Activated CD4-positive, alpha-beta T cell treated with anti-CD3 and anti-CD28 coated beads for 36 hours (primary cell): Measurements from ENCODE around the gene TRAK1. TPM values are rescaled to one million over a fixed set of nuclear protein-coding genes. Genes with fewer than 3 reads are reported as not detected.

Source experiments
- ATAC-seq: fragments of 200-7000 bp; cut with Tn5 transposase; one replicate; pipeline ENCODE4 v1.10.0; 2021; ENCODE audit warnings: mild to moderate bottlenecking, moderate library complexity
- CTCF ChIA-PET: fragments of 350-600 bp; sonication (Branson Sonifier 250); formaldehyde crosslinking; loops from one replicate; lab custom pipeline; 2021; ENCODE audit warnings: antibody characterized with exemption; lab: Charles Lee
- POLR2A ChIA-PET: fragments of 350-600 bp; sonication (Branson Sonifier 250); formaldehyde crosslinking; loops from one replicate; lab custom pipeline; 2021; ENCODE audit warnings: antibody characterized with exemption, inconsistent platforms; lab: Charles Lee
- DNase-seq: peaks from one replicate; pipeline ENCODE4 v3.0.0-alpha.2; 2020
- H3K27ac Mint-ChIP-seq: one replicate; pipeline ENCODE4 v1.8.0; 2021; ENCODE audit warnings: mixed read lengths
- H3K27me3 Mint-ChIP-seq: one replicate; pipeline ENCODE4 v1.8.0; 2021; ENCODE audit warnings: mixed read lengths
- H3K36me3 Mint-ChIP-seq: one replicate; pipeline ENCODE4 v1.8.0; 2021; ENCODE audit warnings: low read depth, mixed read lengths
- H3K4me1 Mint-ChIP-seq: one replicate; pipeline ENCODE4 v1.8.0; 2021; ENCODE audit warnings: mixed read lengths
- H3K4me3 Mint-ChIP-seq: one replicate; pipeline ENCODE4 v1.8.0; 2021; ENCODE audit warnings: mild to moderate bottlenecking, moderate library complexity, mixed read lengths
- H3K9me3 Mint-ChIP-seq: one replicate; pipeline ENCODE4 v1.8.0; 2021; ENCODE audit warnings: low read depth, mixed read lengths
- intact Hi-C, 2 experiments: fragments of 100-400 bp; cut with DNase I in 1 of 2; cut with micrococcal nuclease in 1 of 2; formaldehyde crosslinking; loops; one replicate each; pipeline versions ENCODE4 v1.14.2 to v1.15.1; 2022 to 2024; cut with DNase I, micrococcal nuclease
- total RNA-seq, 2 experiments: library from RNA; stranded (reverse); gene quantifications; one replicate each; pipeline ENCODE4 v1.2.3, GENCODE V29; 2021

Gene TRAK1
- total RNA-seq, 2 experiments from 2014 or later, result 22.4 to 23.6 TPM

DNA sequence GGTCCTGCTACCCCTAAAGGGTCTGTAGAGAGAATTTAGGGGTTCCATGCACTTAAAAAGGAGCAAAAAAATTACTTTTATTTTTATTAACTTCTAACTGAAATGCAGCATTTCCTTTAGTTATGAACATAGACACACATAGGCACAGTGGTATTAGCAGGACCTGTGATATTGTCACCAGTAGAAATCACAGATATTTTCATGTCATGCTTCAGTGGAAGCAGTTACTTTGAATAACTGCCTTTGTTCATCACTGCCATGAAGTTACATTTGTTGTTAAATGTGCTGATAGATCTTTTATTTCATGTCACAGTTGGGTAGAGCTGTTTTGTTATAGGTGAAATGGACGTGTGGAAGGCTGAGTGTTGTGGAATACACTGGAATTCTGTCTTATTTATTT lies 37.4 kb downstream of the TRAK1 start:
- Mint-ChIP-seq H3K27ac (no peak overlapping the region), H3K9me3 (no peaks in the 10 kb centered on the region), H3K4me3 (no peak overlapping the region), H3K27me3 (no peaks in the 10 kb centered on the region), H3K4me1 (peaks cover 4% of the 10 kb centered on the region), H3K36me3 (peaks cover 12% of the 10 kb centered on the region)
- ATAC-seq (no peak), DNase-seq (no peak)
- ChIA-PET CTCF (interaction anchor here (0.5 kb wide), 1 partner anchor 203 kb away, joined by 3 read pairs; no protein-coding TSS in a partner anchor), POLR2A (no interaction called here)
- intact Hi-C loops, result no loop called here

DNA sequence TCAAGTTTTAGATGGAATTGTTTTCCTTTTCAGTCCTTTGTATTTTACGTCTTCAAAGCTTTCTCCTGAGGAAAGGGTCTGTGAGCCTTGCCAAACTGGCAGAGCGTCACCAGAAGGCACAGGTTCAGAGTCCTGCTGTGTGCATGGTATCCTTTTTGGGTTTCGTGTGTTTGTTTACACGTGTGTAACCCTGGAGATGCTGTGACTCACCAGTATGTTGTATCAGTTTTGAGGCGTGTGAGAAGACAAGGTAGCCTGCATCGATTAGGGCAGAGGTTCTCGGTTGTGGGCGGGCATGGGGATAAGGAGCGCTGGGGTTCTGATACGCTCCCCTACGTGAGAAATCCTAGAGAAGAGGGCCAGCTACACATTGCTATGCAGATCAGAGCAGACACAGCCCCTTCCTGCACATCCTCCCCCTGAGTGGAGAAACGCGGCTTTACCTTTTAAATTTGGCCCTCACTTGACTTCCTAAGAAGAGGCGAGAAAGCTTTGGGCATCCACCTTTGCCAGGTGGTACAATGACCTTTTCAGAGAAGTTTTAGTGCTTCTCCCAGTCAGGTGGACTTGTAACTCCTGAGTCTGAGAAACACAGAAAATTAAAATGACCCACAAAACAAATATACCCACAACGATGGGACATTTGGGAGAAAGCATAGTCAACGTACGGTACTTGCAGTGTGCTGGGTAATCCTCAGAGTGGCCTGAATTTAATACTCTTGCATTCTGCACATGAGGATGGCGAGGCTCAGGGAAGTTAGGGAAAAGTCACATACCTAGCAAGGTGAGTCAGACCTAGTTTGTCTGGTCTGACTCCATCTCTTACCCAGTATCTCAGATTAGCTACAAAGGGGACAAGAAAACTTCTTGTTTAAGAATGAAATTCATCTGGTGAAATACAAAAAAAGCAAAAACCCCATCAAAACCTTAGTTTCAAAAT lies 38.1 kb downstream of the TRAK1 start:
- Mint-ChIP-seq H3K27me3 (no peaks in the 10 kb centered on the region), H3K4me3 (no peak overlapping the region), H3K9me3 (no peaks in the 10 kb centered on the region), H3K27ac (no peak overlapping the region), H3K4me1 (peaks cover 2% of the 10 kb centered on the region), H3K36me3 (peaks cover 12% of the 10 kb centered on the region)
- ChIA-PET CTCF (interaction anchor here (0.6 kb wide), 1 partner anchor 247 kb away, joined by 3 read pairs; no protein-coding TSS in a partner anchor), POLR2A (no interaction called here)
- intact Hi-C loops, result no loop called here
- DNase-seq (no peak), ATAC-seq (peak; percentile 33)

DNA sequence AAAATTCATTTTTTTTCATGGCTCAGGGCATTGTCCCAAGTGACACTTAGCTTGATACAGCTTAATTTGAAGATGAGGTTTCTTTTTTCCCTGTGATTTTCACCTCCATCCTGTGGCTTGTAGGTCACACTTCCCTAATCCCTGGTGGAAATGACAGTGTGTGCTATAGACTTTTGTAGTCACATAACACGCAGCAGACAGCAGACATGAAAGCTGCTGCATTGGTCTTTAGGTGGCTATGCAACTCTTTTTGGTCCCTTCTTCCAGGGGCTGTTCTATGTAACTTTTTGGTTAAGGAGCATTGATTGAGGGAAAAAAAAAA lies 38.8 kb downstream of the TRAK1 start:
- H3K9me3 Mint-ChIP-seq, result no peaks in the 10 kb centered on the region
- ChIA-PET CTCF (interaction anchor here (0.6 kb wide), 1 partner anchor 248 kb away, joined by 3 read pairs; no protein-coding TSS in a partner anchor), POLR2A (no interaction called here)
- peaks cover 2% of the 10 kb centered on the region for H3K4me1 Mint-ChIP-seq
- H3K27ac Mint-ChIP-seq, result no peak overlapping the region
- no peak for ATAC-seq
- H3K27me3 Mint-ChIP-seq, result no peaks in the 10 kb centered on the region
- no peak overlapping the region for H3K4me3 Mint-ChIP-seq
- peaks cover 5% of the 10 kb centered on the region for H3K36me3 Mint-ChIP-seq
- DNase-seq, result no peak
- intact Hi-C loops, result no loop called here

- ChIA-PET POLR2A (no interaction called here), CTCF (interaction anchor here (0.6 kb wide), 1 partner anchor 248 kb away, joined by 3 read pairs; no protein-coding TSS in a partner anchor)
- ATAC-seq (no peak), DNase-seq (no peak)
- H3K36me3 Mint-ChIP-seq, result peaks cover 5% of the 10 kb centered on the region
- H3K4me3 Mint-ChIP-seq, result no peak overlapping the region
- H3K4me1 Mint-ChIP-seq, result peaks cover 2% of the 10 kb centered on the region
- no peaks in the 10 kb centered on the region for H3K27me3 Mint-ChIP-seq
- no peaks in the 10 kb centered on the region for H3K9me3 Mint-ChIP-seq
- no peak overlapping the region for H3K27ac Mint-ChIP-seq
- intact Hi-C loops, result no loop called here
Observed at GRCh38 chr3:42130329-42131070, 39.3 kb downstream of the TRAK1 start.

- intact Hi-C loops, result no loop called here
- CTCF ChIA-PET, result interaction anchor here (0.9 kb wide), 1 partner anchor 1255 kb away, joined by 3 read pairs; no protein-coding TSS in a partner anchor
- Mint-ChIP-seq H3K4me3 (no peak overlapping the region), H3K9me3 (no peaks in the 10 kb centered on the region), H3K27me3 (no peaks in the 10 kb centered on the region), H3K27ac (no peak overlapping the region), H3K36me3 (no peaks in the 10 kb centered on the region), H3K4me1 (peaks cover 2% of the 10 kb centered on the region)
- ATAC-seq, result no peak
- POLR2A ChIA-PET, result no interaction called here
- DNase-seq, result no peak
Observed at GRCh38 chr3:42133500-42134298, 42.5 kb downstream of the TRAK1 start.

GRCh38 chr3:42134867-42135464 lies 43.8 kb downstream of the TRAK1 start:
- DNase-seq, result no peak

DNA sequence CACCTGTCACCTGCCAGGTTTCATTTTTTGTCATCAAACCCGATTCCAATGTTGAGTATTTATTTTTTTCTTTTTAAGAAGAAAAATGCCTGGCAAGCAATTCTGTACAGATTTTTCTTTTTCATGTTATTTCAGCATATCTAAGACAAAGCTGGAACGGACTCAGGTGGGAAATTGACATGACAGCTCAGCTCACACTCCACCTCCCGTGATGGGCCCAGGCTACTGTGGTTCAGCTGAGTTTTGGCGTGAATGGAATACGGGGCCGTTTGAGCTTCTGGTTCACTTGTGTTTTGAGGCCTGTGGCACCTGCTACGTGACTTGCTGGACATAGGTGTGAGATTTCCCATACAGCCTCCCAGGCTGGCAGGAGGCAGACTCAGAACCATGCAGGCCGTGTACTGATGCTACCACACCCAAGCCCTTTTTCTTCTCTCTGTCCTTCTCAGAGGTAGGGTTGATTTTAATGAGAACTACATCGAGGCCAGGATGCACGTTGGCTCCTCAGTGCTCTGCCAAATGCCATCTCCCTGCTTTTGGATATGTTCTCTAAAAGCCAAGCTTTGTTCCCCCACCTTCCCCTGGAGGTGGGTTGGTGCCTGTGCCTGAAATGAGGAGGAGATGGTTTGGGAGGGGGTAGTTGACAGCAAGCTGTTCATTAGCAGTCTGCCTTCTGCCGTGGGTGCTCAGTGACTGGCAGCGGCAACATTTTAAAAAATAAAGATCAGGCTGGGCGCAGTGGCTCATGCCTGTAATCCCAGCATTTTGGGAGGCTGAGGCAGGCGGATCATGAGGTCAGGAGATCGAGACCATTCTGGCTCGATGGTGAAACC lies 48.7 kb downstream of the TRAK1 start:
- CTCF ChIA-PET, result interaction anchor here (1.3 kb wide), 1 partner anchor 51 kb away, joined by 5 read pairs; no protein-coding TSS in a partner anchor
- H3K27me3 Mint-ChIP-seq, result no peaks in the 10 kb centered on the region
- ATAC-seq, result no peak

More at GRCh38 chr3:42134867-42135464, 43.8 kb downstream of the TRAK1 start:
- no peak overlapping the region for H3K4me3 Mint-ChIP-seq
- no peaks in the 10 kb centered on the region for H3K27me3 Mint-ChIP-seq
- no peaks in the 10 kb centered on the region for H3K9me3 Mint-ChIP-seq
- H3K27ac Mint-ChIP-seq, result no peak overlapping the region
- ChIA-PET CTCF (interaction anchor here (0.6 kb wide), 1 partner anchor 10 kb away, joined by 4 read pairs; no protein-coding TSS in a partner anchor), POLR2A (no interaction called here)
- intact Hi-C loops, result no loop called here
- H3K4me1 Mint-ChIP-seq, result no peaks in the 10 kb centered on the region
- no peak for ATAC-seq
- H3K36me3 Mint-ChIP-seq, result no peaks in the 10 kb centered on the region

DNA sequence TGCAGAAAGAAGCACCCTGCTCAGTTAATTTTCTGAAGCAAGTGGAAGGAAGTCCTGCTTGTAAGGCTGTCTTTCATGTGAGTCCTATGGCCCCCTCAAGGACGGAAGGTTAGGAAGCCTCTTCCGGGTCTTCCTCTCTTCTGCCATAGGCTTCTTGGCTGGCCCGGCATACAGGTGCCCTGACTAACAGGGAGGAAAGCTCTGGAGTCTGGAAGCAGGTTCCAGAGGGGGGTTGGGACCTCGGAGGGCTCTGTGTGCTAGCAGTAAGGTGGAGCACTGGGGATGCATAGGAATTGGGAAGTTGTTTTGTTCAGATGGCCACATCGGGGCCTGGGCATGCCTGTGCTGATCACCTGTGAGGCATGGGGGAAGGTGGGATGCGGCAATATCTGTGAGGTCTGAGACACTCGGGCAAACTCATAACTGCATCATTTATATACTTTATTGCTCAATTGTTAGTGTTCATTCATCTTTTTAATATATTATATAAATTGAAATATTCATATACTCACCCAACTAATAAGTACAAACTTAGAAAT lies 49.6 kb downstream of the TRAK1 start:
- ChIA-PET CTCF (interaction anchor here (1.3 kb wide), 1 partner anchor 50 kb away, joined by 5 read pairs; no protein-coding TSS in a partner anchor), POLR2A (no interaction called here)
- Mint-ChIP-seq H3K4me1 (no peaks in the 10 kb centered on the region), H3K27me3 (no peaks in the 10 kb centered on the region), H3K27ac (no peak overlapping the region), H3K4me3 (no peak overlapping the region), H3K36me3 (no peaks in the 10 kb centered on the region), H3K9me3 (no peaks in the 10 kb centered on the region)
- intact Hi-C loops, result no loop called here
- ATAC-seq (no peak), DNase-seq (no peak)

More for the DNA sequence above, 48.7 kb downstream of the TRAK1 start:
- Mint-ChIP-seq H3K36me3 (no peaks in the 10 kb centered on the region), H3K4me3 (no peak overlapping the region), H3K27ac (no peak overlapping the region), H3K9me3 (no peaks in the 10 kb centered on the region), H3K4me1 (no peaks in the 10 kb centered on the region)
- intact Hi-C loops, result no loop called here
- POLR2A ChIA-PET, result no interaction called here
- DNase-seq, result no peak

GRCh38 chr3:42143440-42143839 lies 52.3 kb downstream of the TRAK1 start:
- POLR2A ChIA-PET, result no interaction called here
- no peak for ATAC-seq

GRCh38 chr3:42144209-42144608 lies 53.1 kb downstream of the TRAK1 start:
- no peak for DNase-seq
- ATAC-seq, result no peak
- no peak overlapping the region for H3K4me3 Mint-ChIP-seq
- no peaks in the 10 kb centered on the region for H3K36me3 Mint-ChIP-seq
- intact Hi-C loops, result no loop called here
- H3K9me3 Mint-ChIP-seq, result no peaks in the 10 kb centered on the region
- ChIA-PET CTCF (no interaction called here), POLR2A (no interaction called here)
- H3K27me3 Mint-ChIP-seq, result no peaks in the 10 kb centered on the region
- H3K27ac Mint-ChIP-seq, result no peak overlapping the region
- peaks cover 9% of the 10 kb centered on the region for H3K4me1 Mint-ChIP-seq

More at GRCh38 chr3:42143440-42143839, 52.3 kb downstream of the TRAK1 start:
- Mint-ChIP-seq H3K9me3 (no peaks in the 10 kb centered on the region), H3K4me3 (no peak overlapping the region), H3K36me3 (no peaks in the 10 kb centered on the region), H3K27me3 (no peaks in the 10 kb centered on the region), H3K27ac (no peak overlapping the region), H3K4me1 (peaks cover 5% of the 10 kb centered on the region)
- intact Hi-C loops, result no loop called here
- no peak for DNase-seq
- CTCF ChIA-PET, result interaction anchor here (0.6 kb wide), 1 partner anchor 225 kb away, joined by 3 read pairs; no protein-coding TSS in a partner anchor
